OCI-LY1 (cell line): Measurements from ENCODE around the gene GEMIN5.

Source experiments
- H2AFZ ChIP-seq: fragments of 200-600 bp; sonication (generic), shearing (Covaris generic); 2 replicates; pipeline ENCODE4 v1.6.0; 2014; ENCODE audit warnings: antibody characterized with exemption, mild to moderate bottlenecking, low read length
- H3F3A ChIP-seq: fragments of 200-600 bp; sonication (generic), shearing (Covaris generic); 2 replicates; pipeline ENCODE4 v1.6.0; 2014; ENCODE audit warnings: mild to moderate bottlenecking, antibody characterized with exemption, low read length, moderate library complexity; ENCODE audit not compliant: insufficient read depth
- H3K27ac ChIP-seq: fragments of 200-600 bp; sonication (generic); 2 replicates; pipeline ENCODE4 v1.5.1; 2014; ENCODE audit warnings: low read length, mixed run types, mild to moderate bottlenecking, low read depth; ENCODE audit not compliant: poor library complexity, severe bottlenecking
- H3K27me3 ChIP-seq: fragments of 200-600 bp; sonication (generic); 2 replicates; pipeline ENCODE4 v1.6.0; 2014; ENCODE audit warnings: antibody characterized with exemption, mild to moderate bottlenecking, low read length, moderate library complexity; ENCODE audit not compliant: insufficient read depth
- H3K36me3 ChIP-seq: fragments of 200-600 bp; sonication (generic); 2 replicates; pipeline ENCODE4 v1.6.1; 2014; ENCODE audit warnings: mild to moderate bottlenecking, antibody characterized with exemption, low read length, moderate library complexity, mixed read lengths; ENCODE audit not compliant: insufficient read depth
- H3K4me1 ChIP-seq: fragments of 200-600 bp; sonication (generic); 2 replicates; pipeline ENCODE4 v1.5.1; 2014; ENCODE audit warnings: mild to moderate bottlenecking, low read length, moderate library complexity; ENCODE audit not compliant: insufficient read depth, severe bottlenecking
- H3K4me2 ChIP-seq: fragments of 200-600 bp; sonication (generic), shearing (Covaris generic); 2 replicates; pipeline ENCODE4 v1.6.1; 2014; ENCODE audit warnings: low read length
- H3K4me3 ChIP-seq: fragments of 200-600 bp; sonication (generic); 2 replicates; pipeline ENCODE4 v1.5.1; 2014; ENCODE audit warnings: low read length, low read depth, mild to moderate bottlenecking, mixed read lengths; ENCODE audit not compliant: poor library complexity, severe bottlenecking
- H3K79me2 ChIP-seq: fragments of 200-600 bp; shearing (Covaris generic); 2 replicates; pipeline ENCODE4 v1.6.1; 2016; ENCODE audit warnings: mixed run types, low read length, mixed read lengths; ENCODE audit not compliant: insufficient read depth
- H3K9ac ChIP-seq: fragments of 200-600 bp; sonication (generic), shearing (Covaris generic); 2 replicates; pipeline ENCODE4 v1.6.1; 2014; ENCODE audit warnings: mild to moderate bottlenecking, low read length, mixed read lengths
- H3K9me2 ChIP-seq: fragments of 200-600 bp; sonication (generic), shearing (Covaris generic); 2 replicates; pipeline ENCODE4 v1.6.1; 2014; ENCODE audit warnings: low read depth, mild to moderate bottlenecking, low read length, mixed read lengths
- H3K9me3 ChIP-seq: fragments of 200-600 bp; shearing (Covaris generic); 2 replicates; pipeline ENCODE4 v1.6.1; 2014; ENCODE audit warnings: low read length, mixed read lengths
- H4K20me1 ChIP-seq: fragments of 200-600 bp; sonication (generic), shearing (Covaris generic); 2 replicates; pipeline ENCODE4 v1.6.0; 2016; ENCODE audit warnings: mild to moderate bottlenecking, low read length; ENCODE audit not compliant: insufficient read depth
- CTCF ChIP-seq: fragments of 200-600 bp; sonication (generic), shearing (Covaris generic); IDR thresholded peaks from 2 replicates; pipeline ENCODE4 v1.5.1; 2017; ENCODE audit warnings: mild to moderate bottlenecking, antibody characterized with exemption, low read length, moderate library complexity, mixed read lengths
- EZH2 ChIP-seq: fragments of 200-600 bp; sonication (generic), shearing (Covaris generic); IDR thresholded peaks from 2 replicates; pipeline ENCODE4 v1.8.0; 2017; ENCODE audit warnings: borderline replicate concordance, mixed run types, mild to moderate bottlenecking, antibody characterized with exemption, low read length, moderate library complexity, mixed read lengths

Gene GEMIN5

GRCh38 chr5:154900066-154900465, 37.9 kb downstream of the GEMIN5 start:
- H3K4me3 ChIP-seq: no peak overlapping the region
- H3K36me3 ChIP-seq: peaks cover 95% of the 10 kb centered on the region
- H3K9me2 ChIP-seq: no peaks in the 10 kb centered on the region
- H2AFZ ChIP-seq: no peak overlapping the region
- no peaks in the 10 kb centered on the region for H3K27me3 ChIP-seq
- H3F3A ChIP-seq: no peaks in the 10 kb centered on the region
- H3K4me2 ChIP-seq: no peak overlapping the region
- no peaks in the 10 kb centered on the region for H3K79me2 ChIP-seq
- H4K20me1 ChIP-seq: no peaks in the 10 kb centered on the region
- H3K4me1 ChIP-seq: no peaks in the 10 kb centered on the region
- H3K9ac ChIP-seq: no peak overlapping the region
- H3K9me3 ChIP-seq: no peaks in the 10 kb centered on the region
- no peak for TF ChIP-seq CTCF
- TF ChIP-seq EZH2: no peak
- no peak overlapping the region for H3K27ac ChIP-seq

DNA sequence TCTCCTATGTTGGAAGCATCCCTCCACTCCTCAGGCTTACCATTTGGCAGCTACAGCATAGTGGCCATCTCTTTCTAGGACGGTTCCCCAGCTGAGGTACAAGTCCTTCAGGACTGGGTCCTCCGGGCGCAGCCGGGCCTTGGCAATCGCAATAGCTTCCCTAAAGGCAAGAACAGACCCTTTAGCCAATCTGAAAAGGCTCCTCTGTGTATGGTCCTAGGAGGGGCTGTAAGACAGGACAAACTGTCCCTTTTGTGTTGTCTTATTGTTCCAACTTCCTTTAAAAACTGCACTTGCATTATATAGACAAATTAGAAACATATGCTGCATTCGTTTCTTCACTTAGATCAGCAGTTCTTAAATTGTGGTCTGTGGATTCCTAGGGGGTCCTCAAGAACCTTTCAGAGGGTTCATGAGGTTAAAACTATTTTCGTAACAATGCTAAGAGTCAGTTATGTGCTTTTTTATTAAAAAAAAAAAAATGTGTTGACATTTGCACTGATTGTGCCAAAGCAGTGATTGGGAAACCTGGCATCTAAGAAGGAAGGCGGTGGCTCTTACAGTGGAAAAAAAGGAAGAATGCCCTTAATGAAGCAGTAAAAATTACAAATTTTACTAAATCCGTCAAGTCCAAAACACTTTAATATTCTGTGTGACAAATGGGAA, 38.7 kb downstream of the GEMIN5 start:
- Histone ChIP-seq H3K4me3 (no peak overlapping the region), H3K79me2 (no peaks in the 10 kb centered on the region), H4K20me1 (no peaks in the 10 kb centered on the region), H3K4me1 (no peaks in the 10 kb centered on the region), H3K9me2 (no peaks in the 10 kb centered on the region), H3K27ac (no peak overlapping the region), H3K4me2 (no peak overlapping the region), H3K9ac (no peak overlapping the region), H3K27me3 (no peaks in the 10 kb centered on the region), H3K9me3 (no peaks in the 10 kb centered on the region), H3K36me3 (peaks cover 91% of the 10 kb centered on the region), H2AFZ (no peak overlapping the region), H3F3A (no peaks in the 10 kb centered on the region)
- no peak for TF ChIP-seq EZH2
- no peak for TF ChIP-seq CTCF

GRCh38 chr5:154898210-154898609, 39.8 kb downstream of the GEMIN5 start:
- Histone ChIP-seq H3K27ac (no peak overlapping the region), H2AFZ (no peak overlapping the region), H4K20me1 (no peaks in the 10 kb centered on the region), H3K79me2 (no peaks in the 10 kb centered on the region), H3K4me2 (no peak overlapping the region), H3K4me3 (no peak overlapping the region), H3K36me3 (peaks cover 94% of the 10 kb centered on the region), H3K27me3 (no peaks in the 10 kb centered on the region), H3K9ac (no peak overlapping the region), H3K9me2 (no peaks in the 10 kb centered on the region), H3K4me1 (no peaks in the 10 kb centered on the region), H3F3A (no peaks in the 10 kb centered on the region), H3K9me3 (no peaks in the 10 kb centered on the region)
- TF ChIP-seq CTCF: no peak
- no peak for TF ChIP-seq EZH2
